Activated T-cell treated with anti-CD3 and anti-CD28 coated beads for 4 hours (primary cell): Measurements from ENCODE around the gene GRAMD2A.
A peak's percentile ranks its signal among the peaks of the same experiment; 100 is the strongest.

Source experiments
- DNase-seq: peaks from one replicate; pipeline ENCODE4 v3.0.0-alpha.2; 2020

The GRAMD2A gene

GRCh38 chr15:72128359-72128758 lies 69.2 kb downstream of the GRAMD2A start:
- DNase-seq: no peak

- DNase-seq: no peak
These were observed 69.8 kb downstream of the GRAMD2A start for GRCh38 chr15:72127724-72128322.

GRCh38 chr15:72124218-72124617 lies 73.4 kb downstream of the GRAMD2A start:
- no peak for DNase-seq

GRCh38 chr15:72118017-72118978 lies 79.3 kb downstream of the GRAMD2A start, which contains the start of the genes MYO9A and SENP8:
TSS of gene MYO9A (minus strand) at chr15:72118150. CDS start at chr15:72046563, 71,587 bp downstream.
TSS of gene SENP8 (plus strand) at chr15:72118403. CDS start at chr15:72139624, 21,221 bp downstream.
- peak; percentile 100 for DNase-seq

- peak; percentile 48 for DNase-seq
These were observed 80.0 kb downstream of the GRAMD2A start for GRCh38 chr15:72117486-72118016.

GRCh38 chr15:72116731-72117485 lies 80.7 kb downstream of the GRAMD2A start:
- peak; percentile 14 for DNase-seq

- no peak for DNase-seq
These were observed 84.1 kb downstream of the GRAMD2A start for GRCh38 chr15:72113347-72114031.

- DNase-seq: no peak
These were observed 84.8 kb downstream of the GRAMD2A start for GRCh38 chr15:72112805-72113204.

- no peak for DNase-seq
These were observed 85.5 kb downstream of the GRAMD2A start for GRCh38 chr15:72112116-72112515.

GRCh38 chr15:72110355-72110754 lies 87.2 kb downstream of the GRAMD2A start:
- DNase-seq: no peak
